GM18873 (cell line): ENCODE results near the gene KSR2.
"Not testable (repeated sequence)": the region's sequence is repeated elsewhere in the genome, so short reads cannot be mapped to it uniquely, and the experiment has no call there.

ENCODE experiments used
- ATAC-seq: cut with Tn5 transposase; IDR thresholded peaks from one replicate; pipeline ENCODE4 v1.9.1; 2021; ENCODE audit warnings: mild to moderate bottlenecking, moderate library complexity, moderate number of reproducible peaks; ENCODE audit not compliant: unreplicated experiment, low FRiP score

Gene KSR2

GRCh38 chr12:117660896-117661295, 307.9 kb downstream of the KSR2 start:
- ATAC-seq: no peak

- no peak for ATAC-seq
These were observed 310.6 kb downstream of the KSR2 start for GRCh38 chr12:117658226-117658625.

- ATAC-seq: no peak
These were observed 319.0 kb downstream of the KSR2 start for GRCh38 chr12:117649796-117650195.

GRCh38 chr12:117646520-117646919, 322.3 kb downstream of the KSR2 start:
- no peak for ATAC-seq

GRCh38 chr12:117645473-117645872, 323.3 kb downstream of the KSR2 start:
- ATAC-seq: no peak

- no peak for ATAC-seq
These were observed 324.8 kb downstream of the KSR2 start for GRCh38 chr12:117643971-117644370.

- no peak for ATAC-seq
These were observed 326.9 kb downstream of the KSR2 start for GRCh38 chr12:117641885-117642284.

GRCh38 chr12:117640511-117640910, 328.3 kb downstream of the KSR2 start:
- ATAC-seq: no peak

- no peak for ATAC-seq
These were observed 339.3 kb downstream of the KSR2 start for GRCh38 chr12:117629454-117629853.

- not testable (repeated sequence) for ATAC-seq
These were observed 340.1 kb downstream of the KSR2 start for GRCh38 chr12:117628711-117629110.

- no peak for ATAC-seq
These were observed 346.0 kb downstream of the KSR2 start for GRCh38 chr12:117622741-117623140.

- ATAC-seq: no peak
These were observed 346.7 kb downstream of the KSR2 start for GRCh38 chr12:117622087-117622486.

- no peak for ATAC-seq
These were observed 361.0 kb downstream of the KSR2 start for GRCh38 chr12:117607778-117608177.

- no peak for ATAC-seq
These were observed 361.8 kb downstream of the KSR2 start for GRCh38 chr12:117606945-117607344.

GRCh38 chr12:117606024-117606423, 362.8 kb downstream of the KSR2 start:
- no peak for ATAC-seq

- no peak for ATAC-seq
These were observed 365.3 kb downstream of the KSR2 start for GRCh38 chr12:117603316-117604113.

- ATAC-seq: no peak
These were observed 368.9 kb downstream of the KSR2 start for GRCh38 chr12:117599849-117600248.

- ATAC-seq: no peak
These were observed 371.8 kb downstream of the KSR2 start for GRCh38 chr12:117596968-117597367.

- no peak for ATAC-seq
These were observed 373.0 kb downstream of the KSR2 start for GRCh38 chr12:117595751-117596150.

GRCh38 chr12:117594481-117594880, 374.3 kb downstream of the KSR2 start:
- no peak for ATAC-seq

GRCh38 chr12:117593815-117594400, 374.9 kb downstream of the KSR2 start:
- ATAC-seq: no peak
